Measurements from ENCODE around the gene RAD18.

RAD18 gene

GRCh38 chr3:8963137-8963853, at the start of gene RAD18:
Gene RAD18 (minus strand): TSS chr3:8963472. CDS start chr3:8963385, 87 bp downstream.
- peak within 1 kb of the TSS; percentile 73 for H3K4me2 ChIP-seq (ENCODE audit: low read depth, low read length, poor library complexity, severe bottlenecking)
- H3K27ac ChIP-seq (ENCODE audit: low read depth, low read length) = no peak within 1 kb of the TSS
- H2AFZ ChIP-seq (ENCODE audit: low read depth, low read length, severe bottlenecking) = peak within 1 kb of the TSS; percentile 69
- no peaks in the 10 kb centered on the region for H3K9me2 ChIP-seq (replicated peaks; ENCODE audit: insufficient read depth, low read length)
- peak within 1 kb of the TSS; percentile 73 for H3K4me3 ChIP-seq (ENCODE audit: insufficient read depth, low read length, poor library complexity, severe bottlenecking)
- H3K36me3 ChIP-seq (ENCODE audit: low read length) = peaks cover 11% of the 10 kb centered on the region; the same call in 1 of the 2 replicates
- H4K20me1 ChIP-seq (ENCODE audit: low read depth, low read length) = no peaks in the 10 kb centered on the region; the same call in 1 of the 2 replicates
- no peaks in the 10 kb centered on the region for H3K27me3 ChIP-seq (ENCODE audit: low read length)
- TF ChIP-seq EZH2phosphoT487 (conservative IDR thresholded peaks at IDR 0.05; ENCODE audit: low read length) (no peak), CTCF (IDR thresholded peaks at IDR 0.05; ENCODE audit: insufficient read depth, low read length, poor library complexity, severe bottlenecking) (no peak)
- no peaks in the 10 kb centered on the region for H3K9me3 ChIP-seq (ENCODE audit: insufficient read depth, low read length)
- H3K9ac ChIP-seq (ENCODE audit: low read length) = peak within 1 kb of the TSS; percentile 70
- peaks cover 50% of the 10 kb centered on the region for H3K79me2 ChIP-seq (ENCODE audit: insufficient read depth, low read length)
- H3F3A ChIP-seq (ENCODE audit: insufficient read depth) = no peaks in the 10 kb centered on the region

GRCh38 chr3:9012521-9012920, 49.2 kb upstream of the RAD18 start:
- no peak overlapping the region for H3K4me3 ChIP-seq (ENCODE audit: insufficient read depth, low read length, poor library complexity, severe bottlenecking)
- H3K9me3 ChIP-seq (ENCODE audit: insufficient read depth, low read length) = no peaks in the 10 kb centered on the region
- H3K27ac ChIP-seq (ENCODE audit: low read depth, low read length) = no peak overlapping the region
- TF ChIP-seq EZH2phosphoT487 (conservative IDR thresholded peaks at IDR 0.05; ENCODE audit: low read length) (no peak), CTCF (IDR thresholded peaks at IDR 0.05; ENCODE audit: insufficient read depth, low read length, poor library complexity, severe bottlenecking) (no peak)
- no peaks in the 10 kb centered on the region for H3K9me2 ChIP-seq (replicated peaks; ENCODE audit: insufficient read depth, low read length)
- no peak overlapping the region for H3K9ac ChIP-seq (ENCODE audit: low read length)
- H3K27me3 ChIP-seq (ENCODE audit: low read length) = no peaks in the 10 kb centered on the region
- no peaks in the 10 kb centered on the region for H3K36me3 ChIP-seq (ENCODE audit: low read length)
- no peaks in the 10 kb centered on the region for H3K79me2 ChIP-seq (ENCODE audit: insufficient read depth, low read length)
- H2AFZ ChIP-seq (ENCODE audit: low read depth, low read length, severe bottlenecking) = no peak overlapping the region
- no peaks in the 10 kb centered on the region for H3F3A ChIP-seq (ENCODE audit: insufficient read depth)
- H3K4me2 ChIP-seq (ENCODE audit: low read depth, low read length, poor library complexity, severe bottlenecking) = no peak overlapping the region
- H4K20me1 ChIP-seq (ENCODE audit: low read depth, low read length) = no peaks in the 10 kb centered on the region

- H2AFZ ChIP-seq (ENCODE audit: low read depth, low read length, severe bottlenecking) = no peak overlapping the region
- no peak overlapping the region for H3K4me3 ChIP-seq (ENCODE audit: insufficient read depth, low read length, poor library complexity, severe bottlenecking)
- no peaks in the 10 kb centered on the region for H3K9me2 ChIP-seq (replicated peaks; ENCODE audit: insufficient read depth, low read length)
- no peak overlapping the region for H3K4me2 ChIP-seq (ENCODE audit: low read depth, low read length, poor library complexity, severe bottlenecking)
- H3K9me3 ChIP-seq (ENCODE audit: insufficient read depth, low read length) = no peaks in the 10 kb centered on the region
- H3K79me2 ChIP-seq (ENCODE audit: insufficient read depth, low read length) = no peaks in the 10 kb centered on the region
- no peaks in the 10 kb centered on the region for H3K36me3 ChIP-seq (ENCODE audit: low read length)
- no peak overlapping the region for H3K27ac ChIP-seq (ENCODE audit: low read depth, low read length)
- TF ChIP-seq CTCF (IDR thresholded peaks at IDR 0.05; ENCODE audit: insufficient read depth, low read length, poor library complexity, severe bottlenecking) = no peak
- TF ChIP-seq EZH2phosphoT487 (conservative IDR thresholded peaks at IDR 0.05; ENCODE audit: low read length) = no peak
- H3K9ac ChIP-seq (ENCODE audit: low read length) = no peak overlapping the region
- H4K20me1 ChIP-seq (ENCODE audit: low read depth, low read length) = no peaks in the 10 kb centered on the region
- no peaks in the 10 kb centered on the region for H3F3A ChIP-seq (ENCODE audit: insufficient read depth)
- no peaks in the 10 kb centered on the region for H3K27me3 ChIP-seq (ENCODE audit: low read length)
Measured at GRCh38 chr3:9009976-9010545, 46.8 kb upstream of the RAD18 start.

Data from SU-DHL-6 (cell line).